ENCODE measurements around the gene AP3D1.
A peak's percentile ranks its signal among the peaks of the same experiment; 100 is the strongest.

The AP3D1 gene

DNA sequence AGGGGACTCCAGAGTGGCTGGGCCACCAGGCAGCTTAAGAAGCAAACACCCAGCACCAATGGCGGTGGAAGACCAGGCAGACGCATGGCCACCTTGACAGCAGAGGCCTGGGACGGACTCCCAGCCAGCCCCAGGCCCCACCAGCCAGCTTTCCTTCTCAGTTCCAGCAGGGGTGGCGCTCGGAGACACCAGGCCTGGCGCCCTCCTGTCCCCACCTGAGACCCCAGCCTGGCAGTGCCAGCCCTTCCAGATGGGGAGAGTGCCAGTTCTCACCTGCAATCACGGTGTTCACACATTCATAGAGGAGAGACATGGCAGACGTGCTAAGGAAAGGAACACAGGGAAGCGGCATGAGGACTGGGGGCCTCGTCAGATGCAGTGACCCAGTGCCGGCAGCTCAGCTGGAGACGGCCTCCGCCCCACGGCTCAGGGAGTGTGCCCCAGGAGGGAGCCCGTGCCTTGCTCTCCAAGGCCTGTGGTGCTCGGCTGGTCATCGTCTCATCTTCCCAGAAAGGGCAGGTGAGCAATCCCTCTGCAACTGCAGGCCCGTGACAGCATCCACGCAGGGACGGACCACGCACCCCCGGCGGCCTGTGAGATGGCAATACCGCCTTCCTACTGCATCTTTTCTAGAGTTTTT, 24.4 kb downstream of the AP3D1 start:
- DNase-seq = no peak

DNA sequence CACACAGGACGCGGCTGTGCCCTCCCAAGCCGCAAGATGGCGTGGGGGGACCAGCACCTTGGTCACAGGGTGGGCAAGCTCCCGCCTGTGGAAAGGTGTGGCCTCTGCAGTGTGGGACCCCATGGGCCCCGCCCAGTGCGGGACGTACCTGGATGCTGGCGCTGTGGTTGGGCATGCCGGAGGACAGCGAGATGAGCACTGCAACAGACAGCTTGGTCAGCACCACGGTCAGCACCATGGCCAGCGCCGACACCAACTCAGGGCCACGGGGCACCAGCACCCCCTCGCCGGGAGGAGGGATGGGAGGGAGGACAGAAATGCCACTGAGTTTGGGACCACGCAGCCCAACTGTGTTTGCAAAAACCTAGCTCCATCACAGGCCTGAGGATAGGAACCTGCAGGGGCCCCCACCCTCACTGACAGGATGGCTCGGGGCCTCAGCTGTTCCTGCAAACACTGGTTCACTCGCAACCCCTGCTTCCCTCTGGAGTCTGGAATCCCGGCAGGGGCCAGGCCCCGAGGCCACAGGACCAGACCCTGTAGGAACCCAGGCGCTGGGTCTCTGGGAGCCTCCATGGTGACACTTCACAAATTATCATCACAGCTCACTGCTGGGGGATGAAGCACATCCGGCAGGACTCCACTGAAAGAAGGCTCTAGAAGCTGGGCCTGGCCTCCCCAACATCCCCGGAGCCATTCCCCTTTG, 27.5 kb downstream of the AP3D1 start:
- DNase-seq = peak; percentile 71

DNA sequence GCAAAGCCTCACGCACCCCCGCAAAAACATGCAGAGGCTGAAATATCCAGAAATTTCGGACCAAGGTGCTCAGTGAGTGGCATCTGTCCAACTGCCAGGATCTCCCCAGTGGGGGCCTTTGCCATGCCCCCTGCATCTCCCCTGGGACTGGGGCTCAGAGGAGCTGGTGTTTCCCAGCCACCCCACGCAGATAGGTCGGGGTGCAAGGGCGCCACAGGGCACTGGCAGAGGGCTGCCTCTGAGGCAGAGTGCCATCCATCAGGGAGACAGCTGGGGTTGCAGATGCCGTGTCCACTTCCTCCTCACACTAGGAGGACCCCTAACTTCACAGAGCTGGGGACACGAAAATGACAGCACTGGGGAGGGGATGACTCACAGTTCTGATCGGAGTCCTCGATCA, 28.4 kb downstream of the AP3D1 start:
- no peak for DNase-seq

DNA sequence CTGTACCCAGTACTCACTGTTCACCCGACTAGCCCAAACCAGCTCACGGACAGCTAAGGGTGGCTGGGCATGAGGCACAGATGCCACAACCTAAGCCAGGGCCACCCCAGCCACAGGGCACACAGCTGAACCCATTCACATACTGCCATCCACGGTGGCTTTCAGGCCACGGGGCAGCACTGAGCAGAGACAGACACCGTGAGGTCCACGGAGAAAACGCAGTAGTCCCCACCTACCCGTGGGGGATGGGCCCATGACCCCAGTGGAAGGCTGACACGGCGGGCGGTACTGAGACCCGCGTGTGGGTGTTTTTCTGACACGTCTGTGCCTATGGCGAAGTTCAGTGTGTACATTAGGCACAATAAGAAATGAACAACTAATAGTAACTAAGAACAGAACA, 29.1 kb downstream of the AP3D1 start:
- no peak for DNase-seq

DNA sequence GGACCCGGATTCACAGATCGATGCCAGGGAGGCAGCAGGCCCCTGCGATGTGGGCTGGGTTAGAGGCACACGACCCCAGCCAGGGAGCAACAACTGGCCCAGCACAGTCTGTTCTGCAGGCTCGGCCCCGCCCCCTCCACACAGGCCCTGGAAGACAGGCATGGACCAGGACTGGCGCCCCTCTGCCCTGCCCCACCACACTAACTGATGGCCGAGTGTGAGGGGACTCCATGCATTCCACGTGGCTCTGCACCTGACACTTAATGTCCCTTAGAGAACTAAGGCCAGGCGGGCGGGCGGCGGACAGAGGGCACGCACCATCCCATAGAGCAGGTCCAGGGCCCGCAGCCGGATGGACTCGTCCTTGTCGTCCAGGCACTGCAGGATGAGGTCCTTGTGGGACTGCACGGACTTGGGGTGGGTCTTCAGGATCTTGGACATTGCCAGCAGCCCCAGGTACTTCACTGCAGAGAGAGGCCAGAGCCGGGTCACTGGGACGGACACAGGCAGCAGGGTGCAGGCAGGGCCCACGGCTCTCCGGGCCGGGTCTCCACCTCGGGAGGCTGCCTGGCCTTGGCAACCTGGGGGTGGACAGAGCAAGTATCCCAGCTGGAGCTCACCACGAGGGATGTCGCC, 29.8 kb downstream of the AP3D1 start:
- DNase-seq = no peak

DNA sequence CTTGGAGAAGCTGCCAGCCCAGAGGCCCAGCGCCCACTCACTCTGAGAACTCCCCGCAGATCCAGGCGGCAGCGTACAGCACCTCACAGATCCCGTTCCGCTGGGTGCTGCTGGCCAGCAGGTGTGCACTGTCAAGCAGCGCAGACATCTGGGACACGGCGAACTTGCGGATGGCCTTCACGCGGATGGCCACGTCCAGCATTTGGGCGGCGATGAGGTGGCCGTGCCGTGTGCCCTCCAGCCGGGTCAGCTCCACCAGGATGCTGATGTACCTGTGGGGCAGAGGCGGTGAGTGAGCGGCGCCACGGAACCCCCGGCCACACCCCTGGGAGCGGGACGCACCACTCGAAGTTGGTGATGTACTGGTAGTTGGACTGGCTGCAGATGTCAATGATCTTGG, 30.5 kb downstream of the AP3D1 start:
- DNase-seq = no peak

- DNase-seq = no peak
Observed at GRCh38 chr19:2119921-2120785, 31.2 kb downstream of the AP3D1 start.

GRCh38 chr19:2118438-2118837, 32.9 kb downstream of the AP3D1 start:
- no peak for DNase-seq

DNA sequence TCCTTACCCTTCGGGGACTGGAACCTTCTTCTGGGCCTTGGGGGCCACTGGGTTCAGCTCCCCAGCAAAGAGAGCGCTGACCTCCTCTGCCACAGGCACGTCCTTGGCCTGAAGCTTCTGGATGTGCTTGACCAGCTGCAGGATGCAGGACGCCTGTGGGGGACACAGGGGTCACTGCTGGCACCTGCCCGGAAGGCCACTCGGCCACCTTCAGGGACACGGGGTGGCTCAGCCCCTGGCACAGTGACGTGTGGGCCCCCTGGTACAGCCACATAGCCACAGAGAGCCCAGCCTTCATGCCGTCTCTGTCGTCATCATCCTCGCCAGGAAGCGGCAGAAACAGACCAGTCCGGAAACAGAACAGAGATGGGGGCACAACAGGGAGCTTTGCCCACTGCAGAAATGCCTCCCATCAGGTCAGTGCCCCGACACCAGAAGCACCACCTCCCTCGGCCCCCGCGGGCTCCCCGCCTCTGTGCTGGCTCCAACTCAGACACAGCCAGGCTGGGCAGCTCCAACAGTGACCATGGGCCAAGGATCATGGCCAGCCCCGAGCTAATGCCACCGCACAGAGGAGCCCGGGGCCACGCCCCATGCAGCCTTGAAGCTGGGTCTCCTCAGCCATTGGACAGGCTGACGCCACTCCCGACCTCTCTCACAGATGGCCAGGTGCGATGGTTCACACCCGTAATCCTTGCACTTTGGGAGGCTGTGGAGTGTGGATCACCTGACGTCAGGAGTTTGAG, 34.0 kb downstream of the AP3D1 start:
- no peak for DNase-seq

GRCh38 chr19:2116507-2116906, 34.9 kb downstream of the AP3D1 start:
- no peak for DNase-seq

- DNase-seq = no peak
Observed at GRCh38 chr19:2115911-2116426, 35.4 kb downstream of the AP3D1 start.

DNA sequence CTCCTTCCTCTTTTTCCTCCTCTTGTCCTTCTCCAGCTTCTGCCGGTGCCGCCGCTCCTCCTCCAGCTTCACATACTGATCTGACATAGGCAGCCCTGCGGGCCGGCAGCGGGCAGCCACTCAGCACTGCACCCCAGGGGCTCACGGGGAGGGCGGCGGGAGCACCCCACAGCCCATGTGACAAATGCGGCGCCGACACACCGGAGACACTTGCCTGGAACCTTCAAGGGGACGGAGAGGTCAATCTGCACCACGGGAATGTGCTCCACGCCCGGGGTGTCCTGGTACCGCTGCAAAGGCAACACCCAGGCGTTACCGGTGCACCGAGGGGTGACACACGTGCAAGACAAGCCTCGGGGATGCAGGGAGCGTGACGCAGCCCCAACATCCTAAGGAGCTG, 36.0 kb downstream of the AP3D1 start:
- DNase-seq = no peak

DNA sequence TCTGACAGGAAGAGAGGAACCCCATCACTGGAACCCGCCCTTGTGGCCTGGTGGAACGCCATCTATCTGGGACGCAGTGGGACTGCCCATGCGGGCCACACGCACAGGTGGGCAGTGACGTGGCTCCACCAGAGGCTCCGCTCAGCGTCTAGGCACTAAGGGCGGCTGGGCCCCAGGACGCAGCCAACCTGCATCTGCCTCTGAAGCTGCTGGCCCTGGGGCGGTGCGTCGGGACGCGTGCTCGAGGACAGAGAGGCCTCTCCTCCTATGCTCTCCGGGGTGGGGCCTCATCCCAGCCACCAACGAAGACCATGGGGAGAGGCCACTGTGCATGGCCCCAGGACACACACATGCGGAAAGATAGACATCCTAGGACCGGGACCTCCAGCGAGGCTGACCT, 36.5 kb downstream of the AP3D1 start:
- DNase-seq = no peak

GRCh38 chr19:2114218-2114617, 37.1 kb downstream of the AP3D1 start:
- no peak for DNase-seq

- DNase-seq = no peak
Observed at GRCh38 chr19:2113439-2114211, 37.7 kb downstream of the AP3D1 start.

DNA sequence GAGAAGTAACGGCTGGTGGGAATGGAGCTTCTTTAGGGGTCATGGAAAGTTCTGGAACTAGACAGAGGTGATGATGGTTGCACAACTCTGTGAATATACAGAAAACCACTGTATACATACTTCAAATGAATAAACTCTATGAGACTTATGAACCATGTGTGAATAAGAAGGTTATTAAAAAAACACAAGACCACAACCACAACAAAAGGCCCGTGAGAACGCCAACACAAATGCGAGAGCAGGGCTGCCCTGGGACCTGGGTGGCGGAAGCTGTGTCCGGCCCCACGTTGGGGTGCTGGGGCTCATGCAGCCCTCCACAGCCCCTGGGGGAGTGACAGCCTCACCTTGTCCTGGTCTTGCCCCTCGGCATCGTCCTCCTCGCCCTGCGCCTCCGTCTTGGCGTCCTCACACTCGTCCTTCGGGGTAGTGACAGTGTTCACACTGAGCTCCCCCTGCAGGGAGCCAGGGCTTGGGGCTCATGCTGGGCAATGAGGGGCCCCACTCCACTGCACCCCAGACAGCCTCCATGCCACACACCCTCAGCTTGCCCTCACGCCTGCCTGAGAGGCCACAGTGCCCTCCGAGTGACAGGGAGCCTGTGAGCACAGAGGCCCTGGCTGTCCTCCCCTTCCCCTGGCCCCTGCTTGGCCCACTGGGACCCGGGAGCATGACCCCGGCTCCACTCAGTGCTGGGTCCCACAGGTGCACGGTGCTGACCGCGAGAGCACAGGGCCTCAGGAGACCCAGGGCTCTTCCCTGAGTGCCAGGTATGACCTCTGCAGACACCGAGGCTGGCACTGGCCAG, 38.6 kb downstream of the AP3D1 start:
- no peak for DNase-seq

GRCh38 chr19:2111886-2112285, 39.5 kb downstream of the AP3D1 start:
- DNase-seq = no peak

- DNase-seq = no peak
Observed at GRCh38 chr19:2111425-2111824, 39.9 kb downstream of the AP3D1 start.

- no peak for DNase-seq
Observed at GRCh38 chr19:2110822-2111221, 40.5 kb downstream of the AP3D1 start.

GRCh38 chr19:2109046-2109864, 42.1 kb downstream of the AP3D1 start:
- no peak for DNase-seq
